Breast epithelium (tissue), 3 donors: ENCODE measurements around the gene CPNE9.

Source experiments
- POLR2A ChIP-seq: fragments of 450-650 bp; IDR thresholded peaks from one replicate; pipeline ENCODE4 v1.6.1; 2016; ENCODE audit warnings: antibody characterized with exemption, mild to moderate bottlenecking, moderate library complexity
- POLR2AphosphoS5 ChIP-seq, 3 donors: sonication (generic); formaldehyde crosslinking; IDR thresholded peaks; one replicate each; pipeline ENCODE4 v1.6.1; 2017; ENCODE audit warnings: antibody characterized with exemption in 3 of 3
- TF ChIP-seq, protein P1 (sequence below), 3 donors: fragments of 450-650 bp; IDR thresholded peaks; one replicate each; pipeline ENCODE4 v1.5.1; 2016 to 2017; ENCODE audit warnings: antibody characterized with exemption in 3 of 3, mild to moderate bottlenecking in 3 of 3, moderate library complexity in 3 of 3

GRCh38 chr3:9701006-9701405 lies 2.6 kb upstream of the CPNE9 start:
- TF ChIP-seq, protein P1, sequence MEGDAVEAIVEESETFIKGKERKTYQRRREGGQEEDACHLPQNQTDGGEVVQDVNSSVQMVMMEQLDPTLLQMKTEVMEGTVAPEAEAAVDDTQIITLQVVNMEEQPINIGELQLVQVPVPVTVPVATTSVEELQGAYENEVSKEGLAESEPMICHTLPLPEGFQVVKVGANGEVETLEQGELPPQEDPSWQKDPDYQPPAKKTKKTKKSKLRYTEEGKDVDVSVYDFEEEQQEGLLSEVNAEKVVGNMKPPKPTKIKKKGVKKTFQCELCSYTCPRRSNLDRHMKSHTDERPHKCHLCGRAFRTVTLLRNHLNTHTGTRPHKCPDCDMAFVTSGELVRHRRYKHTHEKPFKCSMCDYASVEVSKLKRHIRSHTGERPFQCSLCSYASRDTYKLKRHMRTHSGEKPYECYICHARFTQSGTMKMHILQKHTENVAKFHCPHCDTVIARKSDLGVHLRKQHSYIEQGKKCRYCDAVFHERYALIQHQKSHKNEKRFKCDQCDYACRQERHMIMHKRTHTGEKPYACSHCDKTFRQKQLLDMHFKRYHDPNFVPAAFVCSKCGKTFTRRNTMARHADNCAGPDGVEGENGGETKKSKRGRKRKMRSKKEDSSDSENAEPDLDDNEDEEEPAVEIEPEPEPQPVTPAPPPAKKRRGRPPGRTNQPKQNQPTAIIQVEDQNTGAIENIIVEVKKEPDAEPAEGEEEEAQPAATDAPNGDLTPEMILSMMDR (IDR thresholded peaks at IDR 0.05), result no peak
- TF ChIP-seq POLR2A (no peak), POLR2AphosphoS5 (IDR thresholded peaks at IDR 0.05) (no peak)
